ENCODE data around the gene PCDHGB4. TPM values are rescaled to one million over a fixed set of nuclear protein-coding genes. Genes with fewer than 3 reads are reported as not detected.
"Not testable (repeated sequence)": the region's sequence is repeated elsewhere in the genome, so short reads cannot be mapped to it uniquely, and the experiment has no call there.

The PCDHGB4 gene
- total and polyA plus RNA-seq, 2 donors from 2014 or later = 1.0 to 6.1 TPM

GRCh38 chr5:141371572-141372475 lies 15.7 kb upstream of the PCDHGB4 start:
- H3K27me3 ChIP-seq (ENCODE audit: control insufficient read depth, insufficient read depth, low read length) = no peaks in the 10 kb centered on the region
- no peak for TF ChIP-seq CTCF (IDR thresholded peaks at IDR 0.05; ENCODE audit: borderline replicate concordance, extremely low read depth, insufficient read depth)
- peak overlapping the region in 1 of 3 donors; percentile 16 for H3K4me3 ChIP-seq (ENCODE audit: low read length in 3 of 3)
- H3K27ac ChIP-seq (ENCODE audit: low read depth in 2 of 2, low read length in 2 of 2) = no peak overlapping the region
- H3K9ac ChIP-seq (ENCODE audit: low read length in 3 of 3) = no peak overlapping the region
- no peak for DNase-seq
- intact Hi-C loops (cut with DNase I) = no loop called here
- H3K9me3 ChIP-seq (ENCODE audit: control insufficient read depth in 2 of 3, insufficient read depth in 1 of 3, low read length in 3 of 3) = peaks cover 2 to 58% (median 24%) of the 10 kb centered on the region in 3 donors
- H3K4me1 ChIP-seq (ENCODE audit: control insufficient read depth in 2 of 3, insufficient read depth in 2 of 3, low read depth in 1 of 3, low read length in 3 of 3) = no peaks in the 10 kb centered on the region
- FAIRE-seq = no peak
- H3K36me3 ChIP-seq (ENCODE audit: control insufficient read depth in 2 of 3, insufficient read depth in 3 of 3, low read length in 3 of 3) = no peaks in the 10 kb centered on the region

- FAIRE-seq = no peak
These were observed 13.7 kb upstream of the PCDHGB4 start, which contains the start of gene PCDHGA6 for GRCh38 chr5:141373673-141374317. Gene PCDHGA6 (plus strand): TSS chr5:141373891. CDS start chr5:141374084, 193 bp downstream.

GRCh38 chr5:141374627-141375026 lies 12.9 kb upstream of the PCDHGB4 start:
- no peak overlapping the region for H3K9ac ChIP-seq (ENCODE audit: low read length in 3 of 3)
- H3K27ac ChIP-seq (ENCODE audit: low read depth in 2 of 2, low read length in 2 of 2) = no peak overlapping the region
- peak overlapping the region in 1 of 3 donors; percentile 48 for H3K4me3 ChIP-seq (ENCODE audit: low read length in 3 of 3)
- intact Hi-C loops (cut with DNase I) = no loop called here
- no peak for FAIRE-seq
- no peaks in the 10 kb centered on the region for H3K36me3 ChIP-seq (ENCODE audit: control insufficient read depth in 2 of 3, insufficient read depth in 3 of 3, low read length in 3 of 3)
- no peak for TF ChIP-seq CTCF (IDR thresholded peaks at IDR 0.05; ENCODE audit: borderline replicate concordance, extremely low read depth, insufficient read depth)
- H3K27me3 ChIP-seq (ENCODE audit: control insufficient read depth, insufficient read depth, low read length) = no peaks in the 10 kb centered on the region
- no peaks in the 10 kb centered on the region for H3K4me1 ChIP-seq (ENCODE audit: control insufficient read depth in 2 of 3, insufficient read depth in 2 of 3, low read depth in 1 of 3, low read length in 3 of 3)
- H3K9me3 ChIP-seq (ENCODE audit: control insufficient read depth in 2 of 3, insufficient read depth in 1 of 3, low read length in 3 of 3) = peaks cover 2 to 67% (median 18%) of the 10 kb centered on the region in 3 donors
- DNase-seq = no peak

More at GRCh38 chr5:141373673-141374317, 13.7 kb upstream of the PCDHGB4 start, which contains the start of gene PCDHGA6:
- intact Hi-C loops (cut with DNase I) = no loop called here
- Histone ChIP-seq H3K27ac (ENCODE audit: low read depth in 2 of 2, low read length in 2 of 2) (no peak within 1 kb of the TSS), H3K4me3 (ENCODE audit: low read length in 3 of 3) (peak within 1 kb of the TSS in 2 of 3 donors; percentile 46 to 48), H3K27me3 (ENCODE audit: control insufficient read depth, insufficient read depth, low read length) (no peaks in the 10 kb centered on the region), H3K4me1 (ENCODE audit: control insufficient read depth in 2 of 3, insufficient read depth in 2 of 3, low read depth in 1 of 3, low read length in 3 of 3) (no peaks in the 10 kb centered on the region), H3K9me3 (ENCODE audit: control insufficient read depth in 2 of 3, insufficient read depth in 1 of 3, low read length in 3 of 3) (peaks cover 2 to 62% (median 23%) of the 10 kb centered on the region in 3 donors), H3K9ac (ENCODE audit: low read length in 3 of 3) (no peak within 1 kb of the TSS), H3K36me3 (ENCODE audit: control insufficient read depth in 2 of 3, insufficient read depth in 3 of 3, low read length in 3 of 3) (no peaks in the 10 kb centered on the region)
- peak; percentile 19 for TF ChIP-seq CTCF (IDR thresholded peaks at IDR 0.05; ENCODE audit: borderline replicate concordance, extremely low read depth, insufficient read depth)
- DNase-seq = peak in 2 of 5 donors; percentile 17 to 41

GRCh38 chr5:141375444-141376155 lies 11.9 kb upstream of the PCDHGB4 start:
- H3K4me3 ChIP-seq (ENCODE audit: low read length in 3 of 3); FAIRE-seq; H3K36me3 ChIP-seq (ENCODE audit: control insufficient read depth in 2 of 3, insufficient read depth in 3 of 3, low read length in 3 of 3); H3K27ac ChIP-seq (ENCODE audit: low read depth in 2 of 2, low read length in 2 of 2); intact Hi-C loops (cut with DNase I); H3K4me1 ChIP-seq (ENCODE audit: control insufficient read depth in 2 of 3, insufficient read depth in 2 of 3, low read depth in 1 of 3, low read length in 3 of 3); DNase-seq; H3K9ac ChIP-seq (ENCODE audit: low read length in 3 of 3); H3K27me3 ChIP-seq (ENCODE audit: control insufficient read depth, insufficient read depth, low read length): not testable (repeated sequence)
- H3K9me3 ChIP-seq (ENCODE audit: control insufficient read depth in 2 of 3, insufficient read depth in 1 of 3, low read length in 3 of 3) = peaks cover 2 to 61% (median 18%) of the 10 kb centered on the region in 3 donors

Data from kidney (tissue), 14 donors.